HG02798 (cell line): ENCODE data around the gene SLC34A3.
"Not testable (repeated sequence)": the region's sequence is repeated elsewhere in the genome, so short reads cannot be mapped to it uniquely, and the experiment has no call there.

Source experiments
- ATAC-seq: cut with Tn5 transposase; IDR thresholded peaks from one replicate; pipeline ENCODE4 v1.9.1; 2021; ENCODE audit warnings: mild to moderate bottlenecking; ENCODE audit not compliant: unreplicated experiment, poor library complexity

Gene SLC34A3

DNA sequence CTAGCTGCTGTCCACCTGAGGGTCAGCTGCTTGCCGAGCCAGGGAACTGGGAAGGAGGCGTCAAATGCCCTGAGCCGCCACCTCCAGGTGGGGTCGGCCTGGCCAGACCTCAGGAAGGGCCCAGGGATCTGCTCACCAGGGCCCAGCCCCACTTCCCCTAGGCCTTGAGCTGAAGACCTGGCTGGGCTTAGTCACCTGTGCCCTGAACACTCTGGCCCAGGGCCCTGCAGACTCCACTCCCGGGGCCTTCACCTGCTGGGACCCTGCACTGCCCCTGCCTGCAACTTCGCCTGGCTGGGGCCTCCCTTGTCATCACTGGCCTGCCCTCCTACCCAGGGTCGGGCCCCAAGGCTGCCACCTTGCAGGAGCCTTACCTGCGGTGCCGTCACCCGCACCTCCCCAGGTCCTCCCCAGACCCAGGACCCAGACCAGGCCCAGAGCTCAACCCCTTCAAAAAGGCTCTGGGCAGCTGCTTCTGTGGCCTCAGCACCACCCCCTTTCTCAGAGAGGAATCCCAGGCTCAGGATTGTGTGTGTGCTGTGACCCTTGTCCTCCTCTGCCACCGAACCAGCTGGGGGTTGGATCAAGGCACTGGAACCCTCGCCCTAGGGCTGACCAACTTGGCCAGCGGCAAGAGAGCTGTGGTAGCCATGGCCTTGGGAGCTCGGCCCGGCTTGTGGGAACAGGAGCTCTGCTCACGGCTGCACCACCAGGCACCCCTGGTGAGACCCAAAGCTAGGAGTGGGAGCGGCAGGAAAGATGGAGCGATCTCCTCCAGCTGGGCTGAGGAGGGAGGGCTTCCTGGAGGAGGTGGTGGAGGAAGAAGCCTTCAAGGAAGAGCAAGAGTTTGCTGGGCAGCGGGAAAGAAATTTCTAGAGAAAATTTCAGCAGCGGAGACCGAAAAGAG is 23.3 kb downstream of the SLC34A3 start:
- no peak for ATAC-seq

DNA sequence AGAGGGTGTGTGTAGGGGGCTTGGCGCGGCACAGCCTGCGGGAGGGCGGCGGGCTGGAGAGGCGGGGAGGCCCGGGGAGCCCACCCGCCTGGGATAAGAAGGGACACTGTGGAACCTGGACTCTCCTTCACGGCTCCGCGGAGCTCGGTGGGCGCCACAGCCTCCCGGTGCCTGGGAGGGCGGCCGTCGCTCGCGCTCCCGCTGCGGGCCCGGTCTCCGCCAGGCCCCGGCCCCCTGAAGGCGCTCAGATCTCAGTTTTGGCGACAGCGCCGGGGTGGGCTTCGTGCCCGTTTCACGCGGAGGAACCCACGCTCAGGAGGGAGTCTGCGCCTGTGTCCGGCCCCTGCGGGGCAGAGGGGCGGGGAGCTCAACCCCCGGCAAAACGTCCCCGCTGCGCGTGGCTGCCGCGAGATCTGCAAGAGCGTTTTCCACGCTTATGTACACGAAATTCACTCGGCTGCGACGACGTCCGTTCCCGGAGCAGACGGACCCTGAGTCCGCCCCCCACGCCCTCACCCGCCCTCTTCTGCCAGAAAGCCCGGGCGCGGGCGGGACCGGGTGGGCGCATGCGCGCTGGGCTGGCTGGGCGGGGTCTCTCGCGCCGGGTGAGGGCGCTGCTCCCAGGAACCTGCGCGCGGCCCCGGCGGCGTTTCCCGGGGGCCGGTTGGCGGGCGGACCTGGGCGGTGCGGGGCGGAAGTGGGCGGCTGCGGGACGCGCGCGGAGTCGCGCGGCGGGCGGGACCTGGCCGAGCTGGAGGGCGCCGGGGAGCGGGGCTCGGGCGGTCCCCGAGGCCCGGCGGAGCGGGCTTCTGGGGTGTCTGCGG is 24.1 kb downstream of the SLC34A3 start, which contains the start of gene NELFB:
TSS of gene NELFB (plus strand) at position 704 of the 824 bp plus-strand sequence.
- ATAC-seq: peak; percentile 85

DNA sequence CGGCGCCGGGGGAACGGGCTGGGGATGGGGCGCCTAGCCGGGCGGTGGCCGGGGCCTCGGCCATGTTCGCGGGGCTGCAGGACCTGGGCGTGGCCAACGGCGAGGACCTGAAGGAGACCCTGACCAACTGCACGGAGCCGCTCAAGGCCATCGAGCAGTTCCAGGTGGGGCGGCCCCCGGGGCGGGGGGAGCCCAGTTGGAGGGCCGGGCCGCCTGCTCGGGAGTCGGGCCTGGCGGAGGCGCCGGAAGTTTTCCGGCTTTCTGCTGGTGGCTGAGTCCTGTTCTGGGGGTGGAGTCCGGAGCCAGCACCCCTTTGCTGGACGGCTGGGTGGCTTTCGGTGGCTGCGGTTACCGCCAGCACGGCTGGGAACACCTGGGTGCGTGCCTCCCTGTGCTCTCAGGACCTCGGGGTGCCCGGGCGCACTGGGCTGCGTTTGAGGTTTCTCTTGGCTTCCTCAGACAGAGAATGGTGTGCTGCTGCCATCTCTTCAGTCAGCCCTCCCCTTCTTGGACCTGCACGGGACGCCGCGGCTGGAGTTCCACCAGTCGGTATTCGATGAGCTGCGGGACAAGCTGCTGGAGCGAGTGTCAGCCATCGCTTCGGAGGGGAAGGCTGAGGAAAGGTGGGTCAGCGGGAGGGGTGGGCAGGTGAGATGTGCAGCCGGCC is 24.9 kb downstream of the SLC34A3 start:
- ATAC-seq: no peak

DNA sequence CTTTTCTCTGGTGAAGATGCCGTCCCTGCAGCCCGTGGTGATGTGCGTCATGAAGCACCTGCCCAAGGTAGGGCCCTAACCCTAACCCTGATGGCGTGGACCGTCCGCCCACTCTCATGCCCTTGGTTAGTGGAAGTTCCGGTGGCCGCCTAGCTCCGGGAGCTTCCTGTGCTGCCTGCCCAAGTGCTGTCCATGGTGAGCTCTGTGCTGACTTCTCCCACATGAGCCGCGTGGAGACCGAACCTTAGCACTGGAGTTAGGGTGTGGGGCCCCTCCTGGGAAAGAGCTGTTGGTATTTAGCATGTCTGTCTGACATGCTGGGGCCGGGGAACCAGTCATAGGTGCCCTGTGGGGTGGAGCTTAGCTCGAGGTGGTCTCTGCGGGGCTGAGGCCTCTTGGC is 25.7 kb downstream of the SLC34A3 start:
- ATAC-seq: no peak

DNA sequence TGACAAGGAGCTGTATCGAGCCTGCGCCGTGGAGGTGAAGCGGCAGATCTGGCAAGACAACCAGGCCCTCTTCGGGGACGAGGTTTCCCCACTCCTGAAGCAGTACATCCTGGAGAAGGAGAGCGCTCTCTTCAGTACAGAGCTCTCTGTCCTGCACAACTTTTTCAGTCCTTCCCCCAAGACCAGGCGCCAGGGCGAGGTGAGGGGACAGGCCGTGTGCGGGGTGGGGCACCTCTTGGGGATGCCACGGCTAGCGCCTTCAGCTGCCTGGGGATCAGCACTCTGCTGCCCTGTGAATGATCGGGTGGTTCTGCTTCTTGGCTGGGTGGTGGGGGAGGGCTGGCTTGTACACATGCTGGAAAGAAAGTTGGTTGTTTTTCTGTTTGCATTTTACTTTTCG is 26.2 kb downstream of the SLC34A3 start:
- ATAC-seq: no peak

DNA sequence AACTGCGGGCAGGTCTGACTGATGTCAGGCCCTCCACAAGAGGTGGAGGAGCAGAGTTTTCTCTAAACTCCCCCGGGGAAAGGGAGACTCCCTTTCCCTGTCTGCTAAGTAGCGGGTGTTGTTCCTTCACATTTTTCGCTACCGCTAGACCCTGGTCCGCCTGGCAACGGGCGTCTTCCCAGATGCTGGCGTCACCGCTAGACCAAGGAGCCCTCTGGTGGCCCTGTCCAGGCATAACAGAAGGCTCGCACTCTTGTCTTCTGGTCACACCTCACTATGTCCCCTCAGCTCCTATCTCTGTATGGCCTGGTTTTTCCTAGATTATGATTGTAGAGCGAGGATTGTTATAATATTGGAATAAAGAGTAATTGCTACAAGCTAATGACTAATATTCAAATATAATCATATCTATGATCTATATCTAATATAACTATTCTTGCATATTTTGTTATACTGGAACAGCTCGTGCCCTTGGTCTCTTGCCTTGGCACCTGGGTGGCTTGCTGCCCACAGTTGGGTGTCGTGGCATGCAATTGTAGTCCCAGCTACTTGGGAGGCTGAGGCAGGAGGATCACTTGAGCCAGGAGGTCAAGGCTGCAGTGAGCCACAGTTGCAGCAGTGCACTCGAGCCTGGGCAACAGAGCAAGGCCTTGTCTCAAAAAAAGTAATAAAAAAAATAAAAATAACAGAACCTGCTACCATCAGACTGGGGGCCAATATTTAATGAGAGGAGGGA is 31.6 kb downstream of the SLC34A3 start:
- not testable (repeated sequence) for ATAC-seq

DNA sequence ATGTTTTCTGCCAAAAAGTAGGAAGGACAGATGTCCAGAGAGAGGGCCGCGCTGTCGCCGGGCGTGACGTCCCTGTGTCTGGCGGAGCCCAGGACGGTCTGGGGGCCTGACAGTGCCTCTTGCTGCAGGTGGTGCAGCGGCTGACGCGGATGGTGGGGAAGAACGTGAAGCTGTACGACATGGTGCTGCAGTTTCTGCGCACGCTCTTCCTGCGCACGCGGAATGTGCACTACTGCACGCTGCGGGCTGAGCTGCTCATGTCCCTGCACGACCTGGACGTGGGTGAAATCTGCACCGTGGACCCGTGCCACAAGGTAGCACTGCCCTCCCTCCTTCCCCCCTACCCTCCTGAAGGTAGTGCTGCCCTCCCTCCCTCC is 32.2 kb downstream of the SLC34A3 start:
- no peak for ATAC-seq

DNA sequence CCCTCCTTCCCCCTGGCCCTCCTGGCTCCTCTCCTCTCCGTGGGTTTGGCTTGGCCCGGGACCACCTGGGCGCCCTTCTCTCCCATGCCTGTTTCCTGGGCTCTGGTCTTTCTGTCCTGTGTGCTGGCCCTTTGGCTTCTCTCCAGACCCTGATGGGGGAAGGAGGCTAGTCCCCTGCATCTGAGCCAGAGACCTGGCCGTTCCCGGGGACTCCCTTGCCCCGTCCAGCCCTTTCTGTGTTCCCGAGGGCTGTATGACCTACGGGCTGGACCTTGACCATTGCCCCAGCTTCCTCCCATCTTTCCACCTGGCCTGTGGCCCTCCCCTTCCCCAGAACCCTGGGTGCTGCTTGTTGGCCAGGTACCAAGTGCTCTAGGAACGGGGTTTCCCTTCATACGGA is 32.8 kb downstream of the SLC34A3 start:
- no peak for ATAC-seq

DNA sequence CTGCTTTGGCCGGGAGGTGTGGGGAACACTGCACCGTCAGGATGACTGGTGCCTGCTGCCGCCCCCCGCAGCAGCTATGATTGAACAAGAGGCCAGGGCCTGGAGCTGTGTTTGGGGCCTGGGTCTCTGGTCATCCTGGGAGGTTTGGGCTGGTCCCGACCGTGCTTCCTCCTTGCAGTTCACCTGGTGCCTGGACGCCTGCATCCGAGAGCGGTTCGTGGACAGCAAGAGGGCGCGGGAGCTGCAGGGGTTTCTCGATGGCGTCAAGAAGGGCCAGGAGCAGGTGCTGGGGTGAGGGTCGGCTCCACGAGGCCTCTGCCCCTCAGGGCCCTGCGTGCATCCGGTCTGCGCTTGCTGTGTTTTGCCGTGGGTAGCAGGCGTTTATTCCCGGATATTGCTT is 33.4 kb downstream of the SLC34A3 start:
- ATAC-seq: no peak

DNA sequence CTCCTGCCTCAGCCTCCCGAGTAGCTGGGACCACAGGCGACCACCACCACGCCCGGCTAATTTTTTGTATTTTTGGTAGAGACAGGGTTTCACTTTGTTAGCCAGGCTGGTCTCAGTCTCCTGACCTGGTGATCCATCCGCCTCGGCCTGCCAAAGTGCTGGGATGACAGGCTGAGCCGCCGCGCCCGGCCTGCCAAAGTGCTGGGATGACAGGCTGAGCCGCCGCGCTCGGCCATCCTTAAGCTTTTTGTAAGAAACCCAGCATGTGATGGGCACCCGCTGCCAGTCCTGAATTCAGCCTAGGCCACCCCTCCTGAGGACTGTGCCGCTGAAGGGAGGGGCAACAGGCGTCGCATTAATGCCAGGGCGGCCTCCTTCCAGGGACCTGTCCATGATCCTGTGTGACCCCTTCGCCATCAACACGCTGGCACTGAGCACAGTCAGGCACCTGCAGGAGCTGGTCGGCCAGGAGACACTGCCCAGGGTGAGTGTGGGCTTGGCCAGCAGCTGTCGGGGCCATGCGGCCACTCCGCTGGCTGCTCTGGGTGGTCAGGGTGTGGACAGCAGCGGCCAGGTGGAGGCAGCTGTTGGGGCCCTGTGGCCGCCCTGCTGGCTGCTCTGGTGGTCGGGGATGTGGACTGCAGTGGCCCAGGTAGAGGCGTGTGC is 34.9 kb downstream of the SLC34A3 start:
- no peak for ATAC-seq

DNA sequence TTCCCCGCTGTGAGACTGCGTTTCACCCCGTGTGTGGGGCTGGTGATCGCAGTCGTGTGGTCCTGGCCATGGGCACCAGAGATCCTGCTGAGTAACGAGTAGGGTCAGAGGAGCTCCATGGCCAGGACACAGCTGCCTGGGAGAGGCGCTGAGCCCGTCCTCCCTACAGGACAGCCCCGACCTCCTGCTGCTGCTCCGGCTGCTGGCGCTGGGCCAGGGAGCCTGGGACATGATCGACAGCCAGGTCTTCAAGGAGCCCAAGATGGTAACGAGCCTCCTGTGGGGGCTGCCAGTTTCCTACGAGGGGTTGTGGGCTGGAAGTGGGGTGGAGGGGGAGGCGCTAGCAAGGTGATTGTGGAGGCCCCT is 35.4 kb downstream of the SLC34A3 start:
- ATAC-seq: no peak

DNA sequence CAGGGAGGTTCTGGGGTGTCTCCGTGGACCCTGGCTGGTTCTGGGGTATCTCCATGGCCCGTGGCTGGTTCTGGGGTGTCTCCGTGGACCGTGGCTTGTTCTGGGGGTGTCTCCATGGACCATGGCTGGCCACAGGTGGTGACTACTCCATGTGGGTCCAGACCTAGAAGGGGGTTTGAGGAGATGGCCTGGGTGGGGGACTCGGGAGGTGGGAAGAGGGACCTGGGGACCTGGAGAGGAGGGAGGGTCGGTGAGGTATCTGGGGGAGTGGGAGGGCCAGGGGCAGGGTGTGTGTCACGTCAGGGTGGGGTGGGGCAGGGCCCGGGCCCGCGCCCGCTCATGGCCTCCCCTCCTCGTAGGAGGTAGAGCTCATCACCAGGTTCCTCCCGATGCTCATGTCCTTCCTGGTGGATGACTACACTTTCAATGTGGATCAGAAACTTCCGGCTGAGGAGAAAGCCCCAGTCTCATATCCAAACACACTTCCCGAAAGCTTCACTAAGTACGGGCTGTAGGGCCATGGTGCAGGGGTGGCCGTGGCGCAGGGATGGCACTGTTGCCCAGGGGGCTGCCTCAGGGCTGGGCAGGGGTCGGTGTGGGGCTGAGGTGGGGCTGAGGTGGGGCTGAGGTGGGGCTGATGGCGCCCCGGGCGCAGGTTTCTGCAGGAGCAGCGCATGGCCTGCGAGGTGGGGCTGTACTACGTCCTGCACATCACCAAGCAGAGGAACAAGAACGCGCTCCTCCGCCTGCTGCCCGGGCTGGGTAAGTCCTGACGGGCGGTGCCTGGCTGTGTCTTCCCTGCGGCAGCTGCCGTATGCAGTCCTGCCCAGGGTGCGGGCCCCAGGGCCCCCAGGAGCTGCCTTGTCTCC is 36.1 kb downstream of the SLC34A3 start:
- ATAC-seq: no peak

DNA sequence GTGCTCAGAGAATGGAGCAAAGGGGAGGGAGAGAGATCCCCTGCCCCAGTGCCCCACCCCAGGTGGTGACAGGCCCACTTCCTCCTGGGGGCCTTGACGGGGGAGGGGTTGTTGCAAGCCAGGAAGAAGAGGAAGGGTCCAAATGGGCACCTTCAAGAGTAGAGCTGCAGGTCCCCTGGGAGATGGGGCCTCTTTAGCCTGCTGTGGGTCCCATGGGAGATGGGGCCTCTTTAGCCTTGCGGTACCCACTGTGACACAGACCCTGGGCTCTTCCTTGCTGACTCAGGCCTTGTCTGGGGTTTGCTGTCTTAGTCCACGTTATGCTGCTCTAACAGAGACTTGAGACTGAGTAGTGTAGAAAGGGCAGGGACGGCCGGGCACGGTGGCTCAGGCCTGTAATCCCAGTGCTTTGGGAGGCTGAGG is 37.2 kb downstream of the SLC34A3 start:
- peak; percentile 44 for ATAC-seq

DNA sequence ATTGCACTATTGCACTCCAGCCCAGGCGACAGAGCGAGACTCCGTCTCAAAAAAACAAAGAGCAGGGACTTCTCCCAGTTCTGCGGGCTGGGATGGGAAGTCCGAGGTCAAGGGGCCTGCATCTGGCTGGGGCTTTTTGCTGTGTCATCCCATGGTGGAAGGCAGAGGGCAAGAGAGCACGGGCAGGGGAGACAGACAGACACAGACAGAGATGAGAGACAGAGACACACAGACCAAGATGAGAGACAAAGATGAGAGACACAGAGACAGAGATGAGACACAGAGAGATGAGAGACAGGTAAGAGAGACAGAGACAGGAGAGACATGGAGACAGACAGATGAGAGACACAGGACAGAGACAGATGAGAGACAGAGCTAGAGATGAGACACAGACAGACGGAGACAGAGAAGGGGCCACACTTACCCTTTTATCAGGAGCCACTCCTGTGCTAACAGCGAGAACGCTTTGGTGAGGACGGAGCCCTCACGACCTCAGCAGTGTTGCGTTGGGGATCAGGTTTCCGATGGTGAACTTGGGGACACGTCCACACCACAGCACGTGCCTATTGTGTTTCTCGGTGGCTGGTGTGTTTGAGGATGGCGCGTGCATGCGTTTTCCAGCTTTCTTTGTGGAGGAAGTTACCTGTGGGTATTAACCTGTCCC is 38.0 kb downstream of the SLC34A3 start:
- ATAC-seq: no peak

DNA sequence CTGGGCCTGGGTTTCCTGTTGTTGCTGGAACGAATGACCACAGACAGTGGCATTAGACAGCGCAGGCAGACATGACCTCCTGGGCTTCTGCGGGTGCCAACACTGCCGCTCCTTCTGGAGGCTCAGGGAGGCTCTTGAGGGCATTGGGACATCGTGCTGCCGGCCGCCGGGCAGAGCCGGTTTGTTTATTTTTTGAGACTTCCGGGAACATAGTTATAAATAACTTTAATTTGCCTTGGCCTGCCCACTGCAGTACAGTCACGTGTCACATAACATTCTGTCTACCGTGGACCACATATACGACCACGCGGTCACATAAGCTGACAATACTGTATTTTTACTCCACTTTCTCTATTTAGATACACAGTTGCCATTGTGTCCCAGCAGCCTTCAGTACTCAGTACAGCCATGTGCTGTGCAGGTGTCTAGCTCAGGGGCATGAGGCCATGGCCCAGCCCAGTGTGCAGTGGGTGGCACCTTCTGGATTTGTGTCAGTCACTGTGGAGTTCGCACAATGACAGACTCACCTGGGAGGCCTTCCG is 38.6 kb downstream of the SLC34A3 start:
- peak; percentile 38 for ATAC-seq

DNA sequence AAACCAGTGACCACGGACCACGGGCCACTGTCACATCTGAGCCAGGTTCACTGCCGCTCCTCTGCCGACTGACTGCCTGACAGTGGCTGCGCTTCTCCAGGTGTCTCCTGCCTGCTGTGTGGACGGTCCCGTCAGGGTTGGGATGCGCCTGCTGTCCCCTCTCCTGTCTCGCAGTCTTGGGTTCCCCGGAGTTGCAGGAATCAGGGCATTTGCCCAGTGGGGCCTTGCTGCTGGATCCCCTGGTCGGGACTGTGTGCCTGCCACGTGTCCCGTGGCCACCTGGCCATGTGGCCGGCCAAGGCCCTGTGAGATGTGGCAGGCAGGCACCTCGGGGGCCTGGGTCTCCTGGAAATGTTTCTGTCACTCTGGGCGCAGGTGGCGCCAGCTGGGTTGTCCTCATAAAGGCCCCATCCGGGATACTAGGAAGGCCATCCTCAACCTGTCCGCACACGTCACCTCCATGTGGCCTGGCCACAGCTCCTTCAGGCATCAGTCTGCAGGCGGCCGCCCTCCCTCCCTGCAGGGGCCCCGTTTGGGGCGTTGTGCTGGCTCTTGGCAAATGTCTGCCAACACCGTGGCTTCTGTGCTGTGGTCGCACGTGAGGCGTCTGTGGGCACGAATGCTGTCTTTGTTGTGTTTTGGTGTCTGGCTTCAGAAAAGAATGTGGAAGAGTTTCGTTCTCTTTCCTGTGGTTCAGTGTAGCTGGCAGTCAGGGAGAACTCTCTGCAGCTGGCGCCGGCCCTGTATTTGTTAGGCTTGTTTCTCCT is 40.4 kb downstream of the SLC34A3 start:
- no peak for ATAC-seq

DNA sequence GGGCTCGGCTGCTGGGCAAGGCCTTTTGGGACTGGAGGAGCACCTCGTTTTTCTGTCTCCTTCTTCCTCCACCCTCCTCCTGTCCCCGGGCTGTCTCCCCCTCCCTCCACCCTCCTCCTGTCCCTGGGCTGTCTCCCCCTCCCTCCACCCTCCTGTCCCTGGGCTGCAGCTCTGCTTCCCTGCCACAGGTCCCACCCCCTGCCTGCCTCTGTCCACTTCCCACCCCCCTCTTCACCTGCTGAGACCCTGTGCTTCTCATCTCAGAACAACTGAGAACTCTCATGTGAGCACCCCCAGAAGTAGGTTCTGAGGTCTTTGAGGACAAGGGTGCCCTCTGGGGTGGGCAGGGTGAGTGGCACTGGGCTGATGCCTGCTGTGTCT is 41.0 kb downstream of the SLC34A3 start:
- ATAC-seq: no peak
